NCI-H2196 (cell line): ENCODE results near the gene CAPN14.

ENCODE experiments used
- DNase-seq: peaks from one replicate; lab custom pipeline; 2025; ENCODE audit not compliant: unreplicated experiment; lab: John Stamatoyannopoulos, UW

The CAPN14 gene, protein sequence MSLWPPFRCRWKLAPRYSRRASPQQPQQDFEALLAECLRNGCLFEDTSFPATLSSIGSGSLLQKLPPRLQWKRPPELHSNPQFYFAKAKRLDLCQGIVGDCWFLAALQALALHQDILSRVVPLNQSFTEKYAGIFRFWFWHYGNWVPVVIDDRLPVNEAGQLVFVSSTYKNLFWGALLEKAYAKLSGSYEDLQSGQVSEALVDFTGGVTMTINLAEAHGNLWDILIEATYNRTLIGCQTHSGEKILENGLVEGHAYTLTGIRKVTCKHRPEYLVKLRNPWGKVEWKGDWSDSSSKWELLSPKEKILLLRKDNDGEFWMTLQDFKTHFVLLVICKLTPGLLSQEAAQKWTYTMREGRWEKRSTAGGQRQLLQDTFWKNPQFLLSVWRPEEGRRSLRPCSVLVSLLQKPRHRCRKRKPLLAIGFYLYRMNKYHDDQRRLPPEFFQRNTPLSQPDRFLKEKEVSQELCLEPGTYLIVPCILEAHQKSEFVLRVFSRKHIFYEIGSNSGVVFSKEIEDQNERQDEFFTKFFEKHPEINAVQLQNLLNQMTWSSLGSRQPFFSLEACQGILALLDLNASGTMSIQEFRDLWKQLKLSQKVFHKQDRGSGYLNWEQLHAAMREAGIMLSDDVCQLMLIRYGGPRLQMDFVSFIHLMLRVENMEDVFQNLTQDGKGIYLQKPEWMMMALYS

DNA sequence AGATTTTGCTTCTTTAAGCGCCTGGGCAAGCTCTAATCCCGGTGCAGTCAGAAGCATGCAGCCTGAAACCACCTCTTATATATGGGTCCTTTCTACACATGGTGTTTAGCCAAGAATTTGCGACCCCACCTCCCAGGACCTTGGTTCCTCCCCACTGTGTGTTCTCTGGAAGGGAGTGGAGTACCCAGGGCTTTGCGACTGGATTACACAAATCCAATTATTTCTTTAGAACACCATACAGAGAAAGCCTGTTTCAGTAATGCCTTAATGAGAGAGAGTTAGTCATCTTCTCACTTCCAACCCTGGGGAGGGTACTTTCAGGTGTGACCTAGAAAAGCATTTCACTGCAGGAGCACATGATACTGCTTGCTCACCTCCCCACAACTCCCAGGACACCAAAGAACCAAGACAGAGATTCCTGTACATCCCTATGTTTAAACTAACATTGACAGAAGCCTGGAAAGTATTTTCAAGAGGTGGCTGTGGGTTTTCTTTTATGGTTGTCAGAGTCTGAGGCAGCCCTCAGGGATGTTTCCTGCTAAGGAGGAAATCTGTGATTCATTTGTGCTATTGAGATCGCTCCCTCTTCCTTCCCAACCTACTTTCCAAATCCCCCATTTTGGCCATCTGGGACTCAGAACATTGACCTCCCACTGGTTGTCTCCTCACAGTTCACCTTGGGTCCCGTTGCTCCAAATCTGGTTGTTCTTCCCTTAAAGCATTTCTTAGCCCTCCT, at the start of gene CAPN14:
CAPN14 (minus strand) TSS at position 51 of the 736 bp plus-strand sequence. CDS start 12,068 bp downstream, outside the sequence.
- DNase-seq, result no peak

DNA sequence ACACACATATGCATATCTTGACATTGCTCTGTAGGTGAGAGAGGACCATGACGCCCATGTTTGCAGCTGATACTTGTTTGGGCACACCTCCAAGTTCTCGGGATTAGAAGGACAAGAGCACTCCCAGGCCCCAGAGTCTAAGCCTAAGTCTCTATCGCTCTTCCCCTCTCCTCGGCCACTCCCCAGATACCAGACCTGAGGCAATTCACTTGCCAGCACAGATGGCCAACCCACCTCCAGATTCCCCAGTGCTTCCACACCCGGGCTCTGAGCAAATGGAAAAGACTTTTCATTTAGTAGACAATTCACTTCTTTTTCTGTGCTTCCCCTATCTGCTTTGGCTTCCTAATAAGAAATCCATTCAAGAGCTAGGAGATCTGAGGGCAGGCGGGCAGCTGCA, 49.5 kb upstream of the CAPN14 start:
- DNase-seq, result no peak

DNA sequence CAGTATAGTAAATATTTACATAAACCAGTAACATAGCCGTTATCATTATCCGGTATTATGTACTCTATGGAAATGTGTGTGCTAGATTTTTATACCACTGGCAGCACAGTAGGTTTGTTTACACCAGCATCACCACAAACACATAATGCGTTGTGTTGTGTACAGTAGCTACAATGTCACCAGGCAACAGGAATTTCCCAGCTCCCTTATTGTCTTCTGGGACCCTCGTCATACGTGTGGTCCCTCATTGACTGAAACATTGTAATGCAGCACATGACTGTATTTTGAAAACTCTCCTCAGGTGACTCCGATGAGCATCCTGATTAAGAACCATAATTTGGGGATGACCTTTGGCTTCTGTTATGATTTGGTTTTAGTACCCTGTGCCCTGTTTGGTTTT, 47.9 kb upstream of the CAPN14 start:
- DNase-seq, result no peak

DNA sequence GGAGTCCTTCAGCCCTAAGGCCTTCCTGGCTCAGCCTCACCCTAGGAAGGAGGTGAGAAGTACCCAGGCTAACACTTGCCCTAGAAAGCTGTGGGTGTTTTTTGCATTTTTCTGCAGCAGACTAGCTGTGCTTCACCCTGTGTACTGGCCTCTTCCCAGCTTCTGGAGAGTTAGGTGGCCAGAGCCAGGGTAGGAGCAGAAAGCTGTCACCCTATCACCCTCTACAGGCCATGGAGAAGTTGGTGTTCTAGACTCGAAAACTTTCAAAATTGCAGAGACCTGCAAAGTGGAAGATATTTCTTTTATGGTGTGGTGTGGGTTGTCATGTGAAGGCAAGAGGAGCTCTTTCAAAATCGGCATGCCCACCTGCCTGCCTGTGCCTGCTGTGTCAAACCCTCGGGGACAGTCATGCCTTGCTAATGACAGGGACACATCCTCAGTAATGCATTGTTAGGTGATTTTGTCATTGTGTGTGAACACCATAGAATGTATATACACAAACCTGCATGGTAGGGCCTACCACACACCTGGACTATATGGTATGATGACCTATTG, 46.4 kb upstream of the CAPN14 start:
- DNase-seq, result no peak

DNA sequence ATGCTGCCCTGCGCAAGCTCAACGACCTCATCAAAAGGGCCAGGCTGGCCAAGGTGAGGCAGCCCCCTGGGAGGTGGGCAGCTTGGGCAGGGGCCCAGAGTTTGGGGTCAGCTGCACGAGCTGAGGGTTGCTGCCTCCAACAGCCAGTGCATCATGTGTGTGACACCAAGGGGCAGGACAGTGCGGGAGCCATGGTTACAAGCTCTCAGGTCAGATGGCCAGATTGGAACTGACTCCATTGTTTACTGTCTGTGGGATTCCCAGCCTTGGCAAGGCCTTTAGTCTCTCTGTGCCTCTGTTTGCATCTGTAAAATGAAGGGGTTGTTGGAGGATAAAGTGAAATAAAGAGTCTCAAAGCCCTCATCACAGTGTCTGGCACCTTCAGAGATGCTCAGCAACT, 43.6 kb upstream of the CAPN14 start:
- no peak for DNase-seq

DNA sequence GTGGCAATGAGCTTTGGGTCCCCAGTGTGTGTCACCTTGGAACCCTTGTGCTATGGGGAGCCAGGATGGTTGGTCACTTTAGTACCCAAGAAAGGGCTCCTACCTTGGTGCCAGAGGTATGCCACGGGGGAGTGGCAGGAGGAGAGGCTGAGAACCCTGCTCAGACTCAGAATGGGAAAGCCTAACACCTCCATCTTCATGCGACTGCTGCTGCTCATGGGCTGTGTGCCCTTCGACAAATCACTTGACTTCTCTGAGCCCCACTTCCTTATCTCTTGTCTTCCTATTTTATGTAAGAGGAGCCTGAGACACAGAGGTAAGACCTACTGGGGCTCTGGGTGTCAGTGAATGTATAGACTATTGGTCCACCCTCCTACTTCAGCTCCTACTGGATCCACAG, 41.8 kb upstream of the CAPN14 start:
- no peak for DNase-seq

DNA sequence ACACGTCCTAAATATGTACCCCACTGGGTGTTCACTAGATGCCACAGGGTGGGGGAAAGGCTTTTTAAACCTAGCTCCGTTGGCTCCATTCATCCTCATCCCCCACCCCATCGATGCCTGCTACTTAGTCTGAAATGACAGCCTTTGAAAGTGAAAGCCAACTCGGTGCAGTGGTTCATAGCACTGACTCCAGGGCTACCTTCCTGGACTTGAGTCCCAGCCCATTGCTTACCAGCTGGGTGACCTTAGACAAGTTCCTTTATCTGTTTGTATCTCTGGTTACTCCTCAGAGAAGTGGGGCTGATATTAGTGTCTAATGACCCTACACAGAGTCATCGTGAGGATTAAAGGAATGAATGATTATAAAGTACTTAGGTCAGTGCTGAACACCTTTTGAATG, 41.0 kb upstream of the CAPN14 start:
- DNase-seq, result no peak

DNA sequence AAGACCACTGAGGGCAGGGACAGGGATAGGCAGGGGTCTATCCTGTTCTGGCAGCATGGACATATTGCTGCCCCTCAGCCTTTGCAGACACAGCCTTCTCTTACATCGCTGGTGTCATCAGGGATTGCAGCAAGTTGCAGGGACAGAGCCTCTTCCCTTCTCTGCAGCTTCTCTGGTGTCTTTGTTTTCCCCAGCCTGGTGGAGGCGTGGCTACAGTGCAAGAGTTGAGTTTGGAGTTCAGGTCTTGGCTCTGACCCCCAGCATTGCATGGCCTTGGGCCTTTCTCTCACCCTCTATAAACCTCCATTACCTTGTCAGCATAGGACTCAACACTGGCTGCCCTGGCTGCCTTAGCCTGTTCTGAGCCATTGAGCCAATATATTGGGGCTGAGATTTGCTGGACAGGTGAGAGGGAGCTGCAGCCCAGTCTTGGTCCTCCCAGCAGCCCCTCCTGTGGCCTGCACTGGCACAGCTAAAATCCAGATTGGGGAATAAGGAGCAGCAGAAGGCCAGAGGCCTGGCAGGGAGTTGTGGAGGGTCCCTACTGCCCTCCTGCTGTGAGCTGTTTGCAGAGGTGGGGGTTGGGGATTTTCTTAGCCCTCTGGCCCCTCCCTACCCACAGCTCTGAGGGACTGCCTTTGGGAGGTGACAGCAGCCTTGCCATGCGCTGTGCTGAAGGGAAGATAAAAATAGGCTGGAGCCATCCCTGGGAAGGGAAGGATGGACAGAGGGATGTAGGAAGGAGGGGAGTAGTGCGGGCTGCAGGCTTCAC, 39.5 kb upstream of the CAPN14 start:
- no peak for DNase-seq

DNA sequence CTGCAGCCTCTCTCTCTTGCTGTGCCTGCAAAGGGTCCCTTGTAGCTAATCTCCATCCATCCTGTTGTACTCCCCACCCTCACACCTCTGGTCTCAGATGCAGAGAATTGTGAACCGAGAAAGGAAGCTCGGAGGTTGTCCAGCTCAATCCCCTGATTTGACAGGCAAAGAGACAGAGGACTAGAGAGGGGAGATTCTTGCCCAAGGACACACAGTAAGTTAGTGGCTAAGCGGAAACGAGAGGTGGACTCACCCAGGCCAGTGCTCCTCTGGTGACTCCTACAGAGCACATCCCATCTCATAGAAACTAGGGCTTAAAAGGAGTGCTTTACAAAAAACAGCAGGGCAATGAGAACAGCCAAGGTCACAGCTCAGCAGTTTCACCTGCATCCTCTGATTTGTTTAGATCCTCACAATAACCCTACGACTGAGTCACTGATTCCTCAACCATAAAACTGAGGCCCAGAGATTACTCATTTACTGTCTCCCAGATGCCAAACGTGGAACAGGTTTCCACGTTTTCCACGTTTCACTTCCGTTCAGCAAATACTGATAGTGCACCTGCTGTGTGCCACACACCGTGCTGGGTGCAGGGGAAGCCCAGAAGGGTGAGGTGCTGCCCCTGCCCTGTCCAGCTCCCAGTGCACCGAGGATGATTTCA, 38.7 kb upstream of the CAPN14 start:
- no peak for DNase-seq

DNA sequence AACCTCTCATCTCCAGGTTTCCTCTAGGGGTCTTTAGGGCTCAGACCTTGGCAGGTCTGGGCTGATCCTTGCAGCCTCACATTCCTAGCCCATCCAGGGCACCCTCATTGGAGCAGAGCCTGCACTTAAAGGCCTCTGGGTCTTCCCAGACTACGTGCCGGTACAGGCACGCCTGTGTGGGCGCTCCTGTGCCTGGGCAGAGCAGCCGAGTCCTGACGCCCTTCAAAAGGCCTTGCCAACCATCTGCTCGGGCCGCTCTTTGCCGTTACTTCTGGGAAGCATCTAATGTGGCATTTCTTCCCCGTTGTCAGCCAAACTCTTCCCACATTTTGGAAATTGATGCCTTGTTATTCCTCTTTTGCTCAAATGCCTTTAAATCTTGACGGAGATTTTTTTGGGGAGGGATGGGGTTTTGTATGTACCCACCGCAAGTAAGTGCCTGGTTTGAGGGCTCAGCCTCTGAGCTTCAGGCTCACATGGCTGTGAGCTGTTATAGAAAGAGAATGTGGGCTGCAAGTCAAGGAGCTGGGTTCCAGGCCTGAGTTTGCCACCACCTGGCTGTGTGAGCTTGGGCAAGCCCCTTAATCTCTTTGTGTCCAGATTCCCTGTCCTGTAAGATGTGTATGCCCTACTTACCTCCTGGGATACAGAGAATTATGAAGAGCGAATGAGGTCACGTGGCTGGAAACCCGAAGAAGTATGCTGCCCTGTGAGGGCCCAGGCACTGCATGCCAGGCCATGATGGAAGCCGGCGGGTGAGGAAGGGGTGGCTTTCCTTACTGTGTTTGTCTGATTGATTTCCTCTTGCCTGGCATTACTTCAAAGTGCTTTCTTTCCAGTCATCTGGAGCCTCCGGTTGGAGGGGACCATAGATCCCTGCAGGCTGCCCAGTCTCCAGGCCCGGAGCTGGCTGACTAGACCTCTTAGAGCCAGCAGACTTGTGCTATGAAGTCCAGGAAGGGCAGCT, 37.2 kb upstream of the CAPN14 start:
- no peak for DNase-seq

DNA sequence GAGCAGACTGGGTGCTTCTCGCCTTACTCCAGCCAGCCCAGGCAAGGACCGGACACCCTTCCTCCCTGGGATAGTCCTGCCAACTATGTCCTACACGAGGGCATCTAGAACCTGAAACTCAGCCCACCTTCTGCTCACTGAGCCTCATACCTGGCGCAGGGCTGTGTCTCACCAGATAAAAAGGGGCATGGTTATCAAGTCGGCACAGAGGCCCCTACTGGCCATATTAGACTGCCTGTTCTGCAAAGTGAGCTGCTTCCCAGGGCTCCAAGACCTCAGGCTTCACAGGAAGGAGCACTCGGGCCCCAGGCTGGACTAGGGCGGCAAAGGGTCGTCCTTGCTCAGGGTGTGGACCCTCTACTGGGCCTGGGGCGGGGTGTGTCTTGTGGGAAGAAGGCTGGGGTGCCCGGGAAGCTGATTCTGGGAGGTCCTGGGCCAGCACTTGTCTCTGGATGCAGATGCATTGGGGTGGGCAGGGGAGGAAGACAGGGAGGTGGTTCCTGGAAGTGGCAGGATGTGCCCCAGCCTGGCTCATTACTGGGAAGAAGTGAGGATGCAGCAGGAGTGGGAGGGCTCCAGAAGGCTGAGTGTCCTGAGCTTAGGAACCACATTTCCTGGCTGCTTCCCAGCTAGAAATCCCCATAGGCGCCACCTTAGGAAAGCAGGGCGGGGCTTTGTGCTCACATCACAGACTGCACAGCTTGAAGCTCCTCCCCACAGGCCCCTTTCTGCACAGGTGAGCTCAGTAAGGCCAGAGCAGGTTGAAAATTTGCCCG, 36.2 kb upstream of the CAPN14 start:
- no peak for DNase-seq

DNA sequence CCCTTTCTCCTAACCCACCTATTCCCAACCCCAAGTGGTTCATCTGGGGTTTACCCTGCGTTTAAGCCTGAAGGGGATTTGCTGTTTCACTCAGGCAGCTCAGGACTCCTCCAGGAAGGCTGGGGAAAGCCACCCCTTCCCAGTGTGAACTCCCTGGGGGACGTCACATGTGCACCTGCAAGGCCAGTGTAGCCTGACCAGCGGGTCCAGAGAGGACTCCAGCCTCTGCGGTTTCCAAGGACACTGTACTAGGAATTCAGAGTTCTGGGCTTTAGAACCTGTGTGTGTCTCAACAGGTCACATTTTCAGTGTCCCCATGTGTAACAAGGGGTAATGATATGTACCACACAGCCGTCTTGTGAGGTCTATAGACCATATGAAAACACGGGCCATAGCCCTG, 34.5 kb upstream of the CAPN14 start:
- DNase-seq, result no peak

DNA sequence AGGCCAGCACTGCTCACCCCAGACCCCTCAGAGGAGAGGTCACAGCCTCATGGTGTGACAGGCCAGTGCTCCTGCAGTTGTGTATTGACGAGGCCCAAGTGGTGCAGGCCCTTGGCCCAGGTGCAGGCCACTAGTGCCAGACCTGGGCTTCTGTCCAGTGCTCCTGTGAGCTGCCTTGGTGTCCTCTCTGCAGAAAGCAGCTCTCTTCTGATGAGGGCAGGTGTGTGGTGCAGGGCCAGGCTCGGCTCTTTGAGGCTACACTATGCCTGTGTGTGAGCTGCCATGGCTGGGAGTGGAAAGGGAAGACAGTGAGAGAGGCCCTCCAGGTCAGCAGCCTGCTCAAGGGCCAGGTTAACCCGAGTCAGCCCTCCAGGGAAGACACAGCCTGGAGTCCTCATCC, 33.7 kb upstream of the CAPN14 start:
- DNase-seq, result no peak

DNA sequence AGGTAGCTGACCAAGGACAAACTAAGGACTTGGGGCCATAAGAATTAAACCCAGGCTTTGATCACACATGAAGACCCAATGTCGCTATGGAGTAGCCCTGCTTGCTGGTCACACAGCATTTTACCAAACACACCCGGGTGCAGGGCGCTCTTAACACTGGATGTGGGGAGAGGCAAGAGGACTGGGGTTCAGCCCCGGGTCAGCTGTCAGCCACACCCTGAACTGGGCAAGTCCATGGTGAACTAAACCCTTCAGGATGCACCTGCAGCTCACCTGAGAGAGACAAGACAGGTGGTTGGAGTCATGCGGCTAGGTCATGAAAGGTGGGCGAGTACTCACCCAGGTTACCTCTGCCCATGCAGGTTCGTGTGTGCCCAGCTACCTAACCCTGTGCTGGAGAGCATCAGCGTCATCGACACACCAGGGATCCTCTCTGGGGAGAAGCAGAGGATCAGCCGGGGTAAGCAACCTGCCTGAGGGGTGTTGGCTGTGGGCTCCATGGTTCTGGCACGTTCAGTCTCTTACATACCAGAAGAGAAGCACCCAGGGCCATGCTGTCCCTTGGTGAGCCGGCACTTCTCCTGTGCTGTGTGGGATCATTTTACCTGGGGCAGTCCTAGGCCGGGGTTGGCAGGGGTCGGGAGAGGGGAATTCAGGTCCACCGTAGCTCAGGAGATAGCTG, 31.8 kb upstream of the CAPN14 start:
- DNase-seq, result no peak

DNA sequence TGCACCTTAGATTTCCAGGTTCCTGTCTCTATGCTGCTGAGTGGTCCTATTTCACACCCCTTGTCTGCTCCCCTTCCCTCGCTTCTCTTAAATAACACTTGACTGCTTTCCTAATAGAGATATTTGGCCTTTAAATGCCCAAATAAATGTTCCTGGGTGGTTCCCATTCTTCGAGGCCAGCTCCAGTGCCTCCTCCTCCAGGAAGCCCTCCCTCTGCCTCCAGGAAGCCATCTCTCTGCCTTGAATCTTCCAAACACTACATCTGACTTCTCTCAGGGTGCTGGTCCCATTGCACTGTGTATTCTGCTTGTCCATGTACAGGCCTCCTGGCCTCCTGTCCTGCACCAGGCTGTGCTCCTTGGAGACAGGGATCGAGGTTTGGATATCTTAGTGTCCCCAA, 30.8 kb upstream of the CAPN14 start:
- DNase-seq, result no peak

DNA sequence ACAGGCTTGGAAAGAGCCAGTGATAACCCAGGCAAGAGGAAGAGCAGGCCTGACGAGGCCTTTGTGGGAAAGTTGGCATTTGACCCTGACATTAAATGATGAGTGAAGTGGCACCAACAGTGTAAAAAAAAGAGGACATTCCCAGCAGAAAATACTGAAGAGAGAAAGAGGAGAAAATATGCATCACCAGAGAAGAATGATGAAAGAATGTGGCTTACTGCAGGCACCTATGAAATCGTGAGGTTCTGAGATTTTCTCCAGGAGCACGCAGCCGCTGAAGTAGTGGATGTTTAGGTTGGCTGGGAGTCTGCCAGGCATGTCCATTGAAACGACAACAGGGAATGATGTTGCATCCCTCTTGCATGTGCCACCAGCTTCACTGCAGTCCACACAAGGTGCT, 30.4 kb upstream of the CAPN14 start:
- no peak for DNase-seq

DNA sequence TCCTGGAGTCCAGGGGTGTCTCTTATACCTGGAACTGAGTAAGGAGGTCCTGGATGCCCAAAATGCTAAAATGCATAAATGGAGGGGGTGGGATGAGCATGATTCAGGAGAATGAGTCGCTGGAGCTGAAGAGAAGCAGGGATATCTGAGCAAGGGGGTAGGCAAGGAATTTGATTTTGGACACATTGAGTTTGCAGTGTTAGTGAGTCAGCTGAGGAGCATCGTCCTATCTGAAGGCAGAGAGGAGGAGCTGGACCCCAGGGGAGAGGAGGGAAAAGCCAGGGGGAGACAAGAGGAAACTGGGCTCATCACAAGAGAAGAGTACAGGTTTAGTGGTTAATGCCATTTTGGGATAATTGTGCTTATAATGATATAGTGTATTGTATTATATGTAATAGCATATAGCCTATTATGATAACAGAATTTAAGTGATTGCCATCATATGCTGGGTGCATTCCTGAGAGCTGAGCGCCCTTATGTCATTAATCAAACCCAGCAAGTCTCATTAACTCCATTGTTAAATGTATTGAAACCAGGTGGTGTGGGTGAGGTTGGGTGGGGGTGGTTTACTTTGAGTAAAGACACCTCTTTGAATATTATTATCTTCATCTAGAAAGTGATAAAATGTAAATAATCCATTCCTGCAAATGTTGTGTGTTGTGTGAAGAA, 29.0 kb upstream of the CAPN14 start:
- no peak for DNase-seq
